OCI-LY3 (cell line): ENCODE measurements around the gene MGAT4A.

Source experiments
- EZH2phosphoT487 ChIP-seq: fragments of 200-600 bp; shearing (Covaris generic); IDR thresholded peaks from 2 replicates; pipeline ENCODE4 v1.6.1; 2018; ENCODE audit warnings: antibody characterized with exemption, mixed run types, low read depth
- TF ChIP-seq, protein P1 (sequence below): fragments of 200-600, 300-600 bp; sonication (generic); IDR thresholded peaks from 2 replicates; pipeline ENCODE4 v1.5.1; 2014; ENCODE audit warnings: antibody characterized with exemption, low read length, low read depth

DNA sequence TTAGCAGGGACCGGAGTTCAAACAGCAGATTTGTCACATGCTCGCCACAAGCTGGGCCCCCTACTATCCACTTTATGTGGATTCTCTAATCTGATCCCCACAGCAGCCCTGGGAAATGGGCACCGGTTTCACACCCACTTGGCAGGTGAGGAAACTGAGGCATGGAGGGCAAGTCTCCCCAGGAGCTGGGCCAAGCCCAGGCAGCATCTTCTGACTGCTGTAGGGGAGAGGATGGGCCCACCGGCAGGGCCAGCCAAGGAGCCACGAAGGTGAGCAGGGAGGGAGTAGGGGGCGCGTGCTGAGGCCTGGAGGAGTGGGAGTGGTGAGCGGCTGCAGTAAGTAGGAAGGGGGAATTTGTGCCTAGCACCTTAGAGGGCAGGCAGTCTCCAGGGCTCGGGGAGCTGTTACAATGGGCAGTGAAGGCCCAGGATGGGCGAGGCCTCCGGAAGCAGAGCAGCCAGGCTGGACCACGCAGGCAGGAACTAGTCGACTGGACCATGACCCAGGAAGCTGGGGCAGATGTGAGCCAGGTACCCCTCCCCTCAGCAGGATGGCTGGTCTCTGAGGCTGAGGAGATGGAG, 159.7 kb downstream of the MGAT4A start:
- TF ChIP-seq, protein P1, sequence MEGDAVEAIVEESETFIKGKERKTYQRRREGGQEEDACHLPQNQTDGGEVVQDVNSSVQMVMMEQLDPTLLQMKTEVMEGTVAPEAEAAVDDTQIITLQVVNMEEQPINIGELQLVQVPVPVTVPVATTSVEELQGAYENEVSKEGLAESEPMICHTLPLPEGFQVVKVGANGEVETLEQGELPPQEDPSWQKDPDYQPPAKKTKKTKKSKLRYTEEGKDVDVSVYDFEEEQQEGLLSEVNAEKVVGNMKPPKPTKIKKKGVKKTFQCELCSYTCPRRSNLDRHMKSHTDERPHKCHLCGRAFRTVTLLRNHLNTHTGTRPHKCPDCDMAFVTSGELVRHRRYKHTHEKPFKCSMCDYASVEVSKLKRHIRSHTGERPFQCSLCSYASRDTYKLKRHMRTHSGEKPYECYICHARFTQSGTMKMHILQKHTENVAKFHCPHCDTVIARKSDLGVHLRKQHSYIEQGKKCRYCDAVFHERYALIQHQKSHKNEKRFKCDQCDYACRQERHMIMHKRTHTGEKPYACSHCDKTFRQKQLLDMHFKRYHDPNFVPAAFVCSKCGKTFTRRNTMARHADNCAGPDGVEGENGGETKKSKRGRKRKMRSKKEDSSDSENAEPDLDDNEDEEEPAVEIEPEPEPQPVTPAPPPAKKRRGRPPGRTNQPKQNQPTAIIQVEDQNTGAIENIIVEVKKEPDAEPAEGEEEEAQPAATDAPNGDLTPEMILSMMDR = no peak
- TF ChIP-seq EZH2phosphoT487 = no peak
